ENCODE measurements around the gene TREML4.

DNA sequence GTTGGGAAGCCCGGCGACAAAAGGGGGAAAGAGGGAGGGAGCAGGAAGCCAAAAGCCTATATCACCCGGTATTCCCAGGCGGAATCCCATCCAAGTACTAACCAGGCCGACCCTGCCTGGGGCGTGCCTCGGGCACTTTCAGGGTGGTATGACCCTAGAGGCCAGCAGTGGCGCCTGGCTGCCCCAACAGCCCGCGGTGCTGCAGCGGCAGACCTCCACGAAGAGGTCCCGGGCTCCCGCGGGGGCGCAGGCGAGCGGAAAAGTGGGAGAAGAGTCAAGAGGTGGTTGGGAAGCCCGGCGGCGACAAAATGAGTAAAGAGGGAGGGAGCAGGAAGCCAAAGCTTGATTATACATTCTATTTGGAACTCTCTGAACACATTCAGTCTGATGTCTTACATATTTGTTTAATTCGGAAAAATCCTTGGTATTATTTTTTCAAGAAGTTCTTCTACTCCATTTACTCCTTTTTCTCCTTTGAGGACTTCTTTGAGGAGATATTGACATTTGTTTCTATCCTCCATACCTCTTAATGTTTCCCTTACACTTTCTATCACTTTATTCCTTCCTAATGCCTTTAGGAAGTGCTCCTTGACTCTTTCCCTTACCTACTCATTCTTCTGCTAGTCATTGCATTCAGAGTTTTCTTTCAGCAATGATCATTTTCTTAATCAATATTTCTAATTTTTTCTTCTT is 11.5 kb downstream of the TREML4 start:
- TF ChIP-seq, protein P1, sequence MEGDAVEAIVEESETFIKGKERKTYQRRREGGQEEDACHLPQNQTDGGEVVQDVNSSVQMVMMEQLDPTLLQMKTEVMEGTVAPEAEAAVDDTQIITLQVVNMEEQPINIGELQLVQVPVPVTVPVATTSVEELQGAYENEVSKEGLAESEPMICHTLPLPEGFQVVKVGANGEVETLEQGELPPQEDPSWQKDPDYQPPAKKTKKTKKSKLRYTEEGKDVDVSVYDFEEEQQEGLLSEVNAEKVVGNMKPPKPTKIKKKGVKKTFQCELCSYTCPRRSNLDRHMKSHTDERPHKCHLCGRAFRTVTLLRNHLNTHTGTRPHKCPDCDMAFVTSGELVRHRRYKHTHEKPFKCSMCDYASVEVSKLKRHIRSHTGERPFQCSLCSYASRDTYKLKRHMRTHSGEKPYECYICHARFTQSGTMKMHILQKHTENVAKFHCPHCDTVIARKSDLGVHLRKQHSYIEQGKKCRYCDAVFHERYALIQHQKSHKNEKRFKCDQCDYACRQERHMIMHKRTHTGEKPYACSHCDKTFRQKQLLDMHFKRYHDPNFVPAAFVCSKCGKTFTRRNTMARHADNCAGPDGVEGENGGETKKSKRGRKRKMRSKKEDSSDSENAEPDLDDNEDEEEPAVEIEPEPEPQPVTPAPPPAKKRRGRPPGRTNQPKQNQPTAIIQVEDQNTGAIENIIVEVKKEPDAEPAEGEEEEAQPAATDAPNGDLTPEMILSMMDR (IDR thresholded peaks at IDR 0.05; ENCODE audit: poor library complexity) = no peak
- peak; percentile 93 for TF ChIP-seq EZH2 (IDR thresholded peaks at IDR 0.05; ENCODE audit: borderline replicate concordance)
